Right renal cortex interstitium (tissue), 3 donors: ENCODE measurements around the gene PPAT. TPM values are rescaled to one million over a fixed set of nuclear protein-coding genes. Genes with fewer than 3 reads are reported as not detected.
A peak's percentile ranks its signal among the peaks of the same experiment; 100 is the strongest.

Experiments used
- DNase-seq, 3 donors: peaks; one replicate each; pipeline ENCODE4 v3.0.0-alpha.2; 2013; ENCODE audit warnings: low read depth in 3 of 3, low spot score in 2 of 3
- polyA plus RNA-seq, 3 donors: library from polyadenylated mRNA; unstranded; fragments of 120-200 nt; gene quantifications; one replicate each; pipeline ENCODE4 v1.2.1, GENCODE V29; 2013; ENCODE audit not compliant: insufficient read length in 3 of 3

Gene PPAT
- polyA plus RNA-seq, 3 donors: 27.2 to 29.5 (median 28.3) TPM

DNA sequence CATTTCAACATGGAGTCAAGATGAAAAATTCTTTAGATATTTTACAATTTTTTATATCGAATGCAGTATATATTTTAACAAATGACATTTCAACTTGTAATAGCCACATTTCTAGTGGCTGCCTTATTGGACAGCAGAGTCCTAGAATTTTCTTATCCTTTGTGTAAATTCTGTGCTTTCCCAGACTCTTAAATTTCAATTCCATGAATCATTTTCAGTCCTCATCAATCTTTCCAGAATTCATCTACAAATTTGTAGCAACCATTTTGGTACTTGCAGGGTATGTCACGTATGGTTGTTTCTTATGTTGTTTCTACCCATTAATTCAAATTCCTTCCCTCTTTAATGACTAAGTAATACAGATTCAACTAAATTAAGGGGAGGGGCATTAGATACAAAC, 3.4 kb upstream of the PPAT start:
- DNase-seq: no peak

DNA sequence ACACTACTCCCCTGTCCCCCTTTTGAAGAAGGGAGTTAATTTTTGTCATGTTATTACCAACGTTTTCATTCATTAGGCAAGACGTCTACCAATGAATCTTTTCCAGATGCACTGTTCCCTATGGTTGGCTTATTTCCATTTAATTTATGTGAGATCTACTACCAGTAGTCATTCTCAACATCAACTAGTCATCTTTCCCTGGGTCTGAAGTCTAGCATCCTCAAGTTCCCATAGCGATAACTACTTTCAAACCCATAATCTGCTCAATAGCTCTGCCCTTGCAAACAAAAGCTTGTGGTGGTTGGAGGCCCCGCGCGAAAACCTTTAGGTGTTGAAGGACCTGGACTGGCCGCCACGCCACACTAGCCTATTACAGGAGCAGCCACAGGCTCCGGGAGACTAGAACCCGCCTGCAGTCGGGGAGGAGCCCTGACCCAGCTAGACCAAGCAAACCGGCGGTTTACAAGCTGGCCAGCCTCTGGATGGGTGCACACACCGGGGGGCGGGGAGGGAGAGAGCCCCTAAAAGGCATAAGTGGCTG, 746 bp downstream of the PPAT start:
- DNase-seq: no peak

DNA sequence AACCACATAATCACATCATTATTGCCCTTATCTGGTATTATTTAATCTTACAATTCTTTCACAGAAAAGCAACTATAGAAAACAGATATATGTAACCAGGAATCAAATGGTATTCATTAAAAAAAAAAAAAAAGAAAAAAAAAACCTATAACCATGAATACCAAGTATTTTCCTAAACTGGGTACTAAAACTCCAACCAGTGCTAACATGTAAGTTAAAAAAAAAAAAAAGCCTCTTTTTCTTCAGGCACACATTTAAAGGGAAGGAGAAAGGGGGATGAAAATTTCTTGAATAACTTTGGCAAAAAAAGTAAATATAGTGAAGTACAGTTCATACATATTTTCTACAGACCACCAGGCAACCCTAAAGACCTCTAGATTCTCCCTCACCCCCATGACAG, 2.1 kb downstream of the PPAT start:
- DNase-seq: no peak

DNA sequence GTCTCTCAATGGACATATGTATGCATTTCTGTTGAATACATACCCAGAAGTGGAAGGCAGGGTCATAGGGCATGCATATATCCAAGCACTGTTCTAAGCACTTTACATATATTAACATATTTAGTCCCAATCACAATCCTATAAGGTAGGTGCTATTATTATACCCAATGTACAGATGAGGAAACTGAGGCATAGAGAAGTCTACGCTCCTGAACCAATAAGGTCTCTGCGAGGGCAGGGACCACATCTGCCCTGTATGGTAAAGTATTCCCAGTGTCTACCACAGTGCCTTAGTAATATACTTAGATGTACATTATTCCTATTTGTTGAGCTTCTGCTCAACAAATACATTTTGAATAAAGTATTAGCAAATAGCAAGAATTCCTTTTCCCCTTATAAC, 5.2 kb downstream of the PPAT start:
- no peak for DNase-seq

GRCh38 chr4:56427179-56427578, 8.2 kb downstream of the PPAT start:
- DNase-seq: no peak

DNA sequence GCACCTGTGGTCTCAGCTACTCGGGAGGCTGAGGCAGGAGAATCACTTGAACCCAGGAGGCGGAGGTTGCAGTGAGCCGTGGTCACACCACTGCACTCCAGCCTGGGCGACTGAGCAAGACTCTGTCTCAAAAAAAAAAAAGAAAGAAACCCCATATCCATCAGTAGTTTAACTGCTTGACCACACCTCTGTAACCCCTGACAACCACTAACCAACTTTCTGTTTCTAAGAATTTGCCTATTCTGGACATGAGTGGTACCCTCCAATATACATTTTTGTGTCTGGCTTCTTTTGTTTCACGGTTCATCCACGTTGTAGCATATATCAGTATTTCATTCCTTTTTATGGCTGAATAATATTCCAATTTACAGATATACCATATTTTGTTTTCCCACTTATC, 9.1 kb downstream of the PPAT start:
- no peak for DNase-seq

GRCh38 chr4:56425518-56425917, 9.9 kb downstream of the PPAT start:
- DNase-seq: no peak

- no peak for DNase-seq
These were observed 10.5 kb downstream of the PPAT start for GRCh38 chr4:56424697-56425514.

DNA sequence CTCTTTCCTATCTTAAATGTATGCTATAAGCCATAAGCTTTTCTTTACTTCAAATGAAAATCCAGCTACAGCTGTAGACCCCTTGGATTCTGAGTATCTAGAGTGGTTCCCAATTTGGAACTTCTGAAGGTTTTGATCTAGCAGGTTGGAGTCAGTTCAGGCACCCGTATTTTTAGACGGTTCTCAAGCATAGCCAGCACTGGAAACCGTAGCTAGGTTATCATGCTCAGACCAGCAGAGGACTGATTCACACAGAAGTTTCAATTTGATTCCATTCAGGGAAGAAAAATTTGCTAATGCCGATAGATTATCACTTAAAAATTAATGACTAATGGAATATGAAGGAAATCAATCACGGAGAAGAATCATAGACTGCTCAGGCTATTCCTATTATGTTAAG, 11.2 kb downstream of the PPAT start:
- no peak for DNase-seq

DNA sequence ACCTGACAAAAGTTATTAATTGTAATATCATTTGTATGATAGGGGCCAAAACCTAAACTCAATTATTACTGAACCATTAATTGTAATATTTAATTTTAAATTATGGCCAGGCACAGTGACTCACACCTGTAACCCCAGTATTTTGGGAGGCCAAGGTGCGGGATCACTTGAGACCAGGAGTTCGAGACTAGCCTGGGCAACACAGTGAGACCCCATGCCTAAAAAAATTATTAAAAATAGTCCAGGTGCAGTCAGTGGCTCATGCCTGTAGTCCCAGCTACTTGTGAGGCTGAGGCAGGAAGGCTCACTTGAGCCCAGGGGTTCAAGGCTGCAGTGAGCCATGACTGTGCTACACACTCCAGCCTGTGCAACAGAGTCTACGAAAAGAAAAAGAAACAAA, 18.0 kb downstream of the PPAT start:
- DNase-seq: no peak

GRCh38 chr4:56416349-56416748, 19.1 kb downstream of the PPAT start:
- DNase-seq: no peak

- DNase-seq: no peak
These were observed 21.2 kb downstream of the PPAT start for GRCh38 chr4:56414135-56414670.

GRCh38 chr4:56410247-56411062, 25.0 kb downstream of the PPAT start:
- DNase-seq: peak; percentile 86 to 89 (median 89)

DNA sequence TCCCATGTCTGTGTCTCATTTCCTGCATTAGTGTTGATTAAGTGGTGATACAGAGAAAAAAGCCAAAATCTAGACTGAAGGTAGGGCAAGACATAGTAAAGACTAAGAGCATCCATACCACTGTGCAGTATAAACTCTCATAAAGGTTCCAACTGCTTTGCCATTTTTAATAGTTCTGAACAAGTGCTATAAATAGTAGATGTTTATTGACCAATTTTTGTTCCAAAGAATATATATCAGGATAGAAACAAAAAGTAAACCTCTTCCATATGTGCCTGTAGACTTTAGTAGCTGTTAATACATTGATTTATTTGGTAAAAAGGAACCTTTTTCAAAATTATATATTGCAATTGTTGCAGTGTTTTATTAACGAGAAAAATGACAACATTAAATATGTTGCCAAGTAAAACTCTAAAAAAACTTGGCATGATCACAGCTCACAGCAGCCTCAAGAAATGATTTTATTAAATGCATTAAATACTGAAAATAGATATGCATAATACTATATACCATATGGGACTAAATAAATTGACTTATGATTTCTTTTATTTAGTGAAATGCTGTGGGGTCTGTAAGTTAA, 25.8 kb downstream of the PPAT start:
- DNase-seq: no peak

GRCh38 chr4:56408978-56409377, 26.4 kb downstream of the PPAT start:
- DNase-seq: no peak

DNA sequence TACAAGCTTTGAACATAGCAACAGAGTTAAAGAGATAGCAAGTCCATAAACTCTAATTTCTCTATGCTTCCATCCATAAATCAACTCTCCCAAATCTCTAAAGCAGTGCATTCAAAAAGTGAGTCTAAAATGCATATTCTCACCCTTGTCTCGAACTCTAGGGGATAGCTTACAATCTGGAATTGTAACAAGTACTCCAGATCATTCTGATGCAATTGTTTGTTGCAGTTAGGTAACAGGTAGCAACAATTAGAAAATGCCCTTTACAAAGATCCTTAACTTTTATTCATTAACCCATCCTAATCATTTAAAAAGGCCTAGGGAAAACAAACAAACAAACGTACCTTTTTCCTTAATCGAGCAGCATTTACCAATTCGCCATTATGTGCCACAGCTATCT, 29.3 kb downstream of the PPAT start:
- DNase-seq: no peak

- no peak for DNase-seq
These were observed 30.4 kb downstream of the PPAT start for GRCh38 chr4:56405016-56405415.

- no peak for DNase-seq
These were observed 34.9 kb downstream of the PPAT start for GRCh38 chr4:56400560-56400959.

DNA sequence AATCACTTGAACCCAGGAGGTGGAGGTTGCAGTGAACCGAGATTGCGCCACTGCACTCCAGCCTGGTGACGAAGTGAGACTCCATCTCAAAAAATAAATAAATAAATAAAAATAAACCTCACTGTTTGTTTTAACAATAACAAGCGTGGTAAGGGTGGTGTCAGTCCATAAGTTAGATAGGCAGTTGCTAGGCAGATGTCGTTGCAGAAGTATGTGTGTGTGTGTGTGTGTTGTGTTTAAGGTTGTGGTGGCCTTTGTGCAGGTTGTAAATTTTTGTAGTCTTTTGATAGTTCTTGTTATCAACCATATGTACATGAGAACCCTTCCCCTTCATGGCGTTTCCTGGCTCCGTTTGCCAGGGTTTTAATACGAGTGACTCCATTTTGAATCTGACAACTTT, 44.1 kb downstream of the PPAT start:
- DNase-seq: no peak

GRCh38 chr4:56389558-56389957, 45.9 kb downstream of the PPAT start:
- no peak for DNase-seq

- DNase-seq: no peak
These were observed 47.1 kb downstream of the PPAT start for GRCh38 chr4:56388306-56388705.
